ENCODE data around the gene UBC. TPM values are rescaled to one million over a fixed set of nuclear protein-coding genes. Genes with fewer than 3 reads are reported as not detected.

The UBC gene
- total RNA-seq, 1 experiment from 2014 or later, result 880 TPM

DNA sequence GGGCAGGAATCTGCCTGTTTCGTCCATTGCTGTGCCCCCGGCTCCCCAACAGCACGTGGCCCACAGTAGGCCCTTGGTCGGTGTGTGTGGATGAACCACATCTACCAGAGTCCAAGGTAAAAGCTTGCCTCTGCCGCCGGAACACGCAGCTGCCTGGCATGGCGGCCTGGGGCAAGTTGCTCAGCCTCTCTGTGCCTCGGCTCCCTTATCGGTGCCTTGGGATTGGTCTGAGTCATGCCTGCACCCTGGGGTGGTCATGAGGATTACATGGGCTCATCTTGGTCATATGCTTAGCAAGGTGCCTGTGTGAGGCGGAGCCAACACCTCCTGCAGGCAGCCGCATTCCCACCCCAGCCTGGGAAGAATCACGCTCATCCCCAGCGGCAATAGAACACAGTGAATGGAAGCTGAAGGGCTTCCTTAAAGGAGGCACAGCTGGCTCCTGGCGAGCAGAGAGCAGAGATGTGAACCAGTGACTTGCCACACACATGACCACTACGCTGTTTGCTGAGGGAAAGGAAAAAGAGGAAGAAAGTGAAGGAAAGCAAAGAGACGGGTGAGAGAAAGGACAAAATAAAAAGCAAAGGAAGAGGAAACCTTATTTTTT is 45.3 kb downstream of the UBC start:
- POLR2A ChIA-PET, result no interaction called here
- H3K4me1 Mint-ChIP-seq (ENCODE audit: low read depth, unreplicated experiment), result peaks cover 26% of the 10 kb centered on the region
- no peak overlapping the region for H3K4me3 Mint-ChIP-seq (ENCODE audit: unreplicated experiment)
- Histone ChIP-seq H3K36me3 (ENCODE audit: control insufficient read depth, insufficient read depth, low read length) (no peaks in the 10 kb centered on the region), H3K9me3 (no peaks in the 10 kb centered on the region), H3K27me3 (replicated peaks; ENCODE audit: control insufficient read depth, insufficient read depth, low read length) (no peaks in the 10 kb centered on the region), H3K4me3 (ENCODE audit: low read depth, low read length) (no peak overlapping the region), H3K4me1 (peaks cover 14% of the 10 kb centered on the region)
- CTCF ChIA-PET, result no interaction called here
- intact Hi-C loops (cut with micrococcal nuclease; ENCODE audit: unreplicated experiment), result no loop called here
- no peak overlapping the region for H3K27ac Mint-ChIP-seq (ENCODE audit: unreplicated experiment)
- no peaks in the 10 kb centered on the region for H3K9me3 Mint-ChIP-seq (ENCODE audit: unreplicated experiment)
- no peaks in the 10 kb centered on the region for H3K36me3 Mint-ChIP-seq (ENCODE audit: insufficient read depth, unreplicated experiment)
- H3K27me3 Mint-ChIP-seq (ENCODE audit: insufficient read depth, unreplicated experiment), result no peaks in the 10 kb centered on the region
- TF ChIP-seq, protein P1, sequence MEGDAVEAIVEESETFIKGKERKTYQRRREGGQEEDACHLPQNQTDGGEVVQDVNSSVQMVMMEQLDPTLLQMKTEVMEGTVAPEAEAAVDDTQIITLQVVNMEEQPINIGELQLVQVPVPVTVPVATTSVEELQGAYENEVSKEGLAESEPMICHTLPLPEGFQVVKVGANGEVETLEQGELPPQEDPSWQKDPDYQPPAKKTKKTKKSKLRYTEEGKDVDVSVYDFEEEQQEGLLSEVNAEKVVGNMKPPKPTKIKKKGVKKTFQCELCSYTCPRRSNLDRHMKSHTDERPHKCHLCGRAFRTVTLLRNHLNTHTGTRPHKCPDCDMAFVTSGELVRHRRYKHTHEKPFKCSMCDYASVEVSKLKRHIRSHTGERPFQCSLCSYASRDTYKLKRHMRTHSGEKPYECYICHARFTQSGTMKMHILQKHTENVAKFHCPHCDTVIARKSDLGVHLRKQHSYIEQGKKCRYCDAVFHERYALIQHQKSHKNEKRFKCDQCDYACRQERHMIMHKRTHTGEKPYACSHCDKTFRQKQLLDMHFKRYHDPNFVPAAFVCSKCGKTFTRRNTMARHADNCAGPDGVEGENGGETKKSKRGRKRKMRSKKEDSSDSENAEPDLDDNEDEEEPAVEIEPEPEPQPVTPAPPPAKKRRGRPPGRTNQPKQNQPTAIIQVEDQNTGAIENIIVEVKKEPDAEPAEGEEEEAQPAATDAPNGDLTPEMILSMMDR (IDR thresholded peaks at IDR 0.05; ENCODE audit: insufficient read depth in 1 of 2, low read depth in 1 of 2, low read length in 1 of 2, severe bottlenecking in 1 of 2, unreplicated experiment in 1 of 2), result no peak
- no peak for DNase-seq
- BruUV-seq (replicated peaks), result no TSS peak

GRCh38 chr12:124868252-124869058 is 46.0 kb downstream of the UBC start:
- intact Hi-C loops (cut with micrococcal nuclease; ENCODE audit: unreplicated experiment), result no loop called here
- Histone ChIP-seq H3K27me3 (replicated peaks; ENCODE audit: control insufficient read depth, insufficient read depth, low read length) (no peaks in the 10 kb centered on the region), H3K4me3 (ENCODE audit: low read depth, low read length) (no peak overlapping the region), H3K9me3 (no peaks in the 10 kb centered on the region), H3K4me1 (peaks cover 15% of the 10 kb centered on the region), H3K36me3 (ENCODE audit: control insufficient read depth, insufficient read depth, low read length) (no peaks in the 10 kb centered on the region)
- Mint-ChIP-seq H3K4me1 (ENCODE audit: low read depth, unreplicated experiment) (peaks cover 29% of the 10 kb centered on the region), H3K36me3 (ENCODE audit: insufficient read depth, unreplicated experiment) (no peaks in the 10 kb centered on the region), H3K4me3 (ENCODE audit: unreplicated experiment) (no peak overlapping the region), H3K27ac (ENCODE audit: unreplicated experiment) (no peak overlapping the region), H3K9me3 (ENCODE audit: unreplicated experiment) (no peaks in the 10 kb centered on the region), H3K27me3 (ENCODE audit: insufficient read depth, unreplicated experiment) (no peaks in the 10 kb centered on the region)
- ChIA-PET CTCF (no interaction called here), POLR2A (no interaction called here)
- DNase-seq, result no peak
- BruUV-seq (replicated peaks), result no TSS peak
- TF ChIP-seq, protein P1 (IDR thresholded peaks at IDR 0.05; ENCODE audit: insufficient read depth in 1 of 2, low read depth in 1 of 2, low read length in 1 of 2, severe bottlenecking in 1 of 2, unreplicated experiment in 1 of 2), result no peak

- BruUV-seq (replicated peaks), result no TSS peak
- no peaks in the 10 kb centered on the region for H3K9me3 Mint-ChIP-seq (ENCODE audit: unreplicated experiment)
- POLR2A ChIA-PET, result no interaction called here
- no peak overlapping the region for H3K4me3 ChIP-seq (ENCODE audit: low read depth, low read length)
- peaks cover 33% of the 10 kb centered on the region for H3K4me1 Mint-ChIP-seq (ENCODE audit: low read depth, unreplicated experiment)
- intact Hi-C loops (cut with micrococcal nuclease; ENCODE audit: unreplicated experiment), result no loop called here
- TF ChIP-seq, protein P1 (IDR thresholded peaks at IDR 0.05; ENCODE audit: insufficient read depth in 1 of 2, low read depth in 1 of 2, low read length in 1 of 2, severe bottlenecking in 1 of 2, unreplicated experiment in 1 of 2), result no peak
- no peaks in the 10 kb centered on the region for H3K27me3 Mint-ChIP-seq (ENCODE audit: insufficient read depth, unreplicated experiment)
- no peak for DNase-seq
- peaks cover 15% of the 10 kb centered on the region for H3K4me1 ChIP-seq
- H3K9me3 ChIP-seq, result no peaks in the 10 kb centered on the region
- H3K4me3 Mint-ChIP-seq (ENCODE audit: unreplicated experiment), result no peak overlapping the region
- no peaks in the 10 kb centered on the region for H3K36me3 ChIP-seq (ENCODE audit: control insufficient read depth, insufficient read depth, low read length)
- no peak overlapping the region for H3K27ac Mint-ChIP-seq (ENCODE audit: unreplicated experiment)
- no peaks in the 10 kb centered on the region for H3K27me3 ChIP-seq (replicated peaks; ENCODE audit: control insufficient read depth, insufficient read depth, low read length)
- H3K36me3 Mint-ChIP-seq (ENCODE audit: insufficient read depth, unreplicated experiment), result peaks cover 5% of the 10 kb centered on the region
- CTCF ChIA-PET, result no interaction called here
Measured at GRCh38 chr12:124867401-124867930, 47.0 kb downstream of the UBC start.

Data from Caco-2 (cell line).